Astrocyte (in vitro differentiated cells and primary cell): ENCODE measurements around the gene VIPR1.

Experiments used
- CTCF ChIP-seq: IDR thresholded peaks from 2 replicates; pipeline ENCODE4 v1.5.1; 2011; ENCODE audit warnings: low read depth, mild to moderate bottlenecking, inconsistent platforms, low read length, moderate library complexity; ENCODE audit not compliant: insufficient read depth
- EZH2 ChIP-seq: IDR thresholded peaks from 2 replicates; pipeline ENCODE4 v1.6.1; 2012; ENCODE audit warnings: mild to moderate bottlenecking, low read length, inconsistent platforms; ENCODE audit not compliant: insufficient read depth

- no peak for TF ChIP-seq CTCF
- no peak for TF ChIP-seq EZH2
Observed at GRCh38 chr3:42578054-42578453, 75.6 kb downstream of the VIPR1 start.
